WTC11 (cell line): ENCODE measurements around the gene CDK5RAP2. TPM values are rescaled to one million over a fixed set of nuclear protein-coding genes. Genes with fewer than 3 reads are reported as not detected.

Experiments
- ATAC-seq: fragments of 200-7000 bp; cut with Tn5 transposase; 2 replicates; pipeline ENCODE4 v1.10.0; 2021; ENCODE audit warnings: mild to moderate bottlenecking, moderate library complexity
- CTCF ChIA-PET: fragments of 300-600 bp; sonication (Branson Sonifier 250); formaldehyde crosslinking; loops from one replicate; lab custom pipeline; 2021; ENCODE audit warnings: antibody characterized with exemption; lab: Charles Lee
- POLR2A ChIA-PET: fragments of 350-600 bp; sonication (Branson Sonifier 250); formaldehyde crosslinking; loops from one replicate; lab custom pipeline; 2021; ENCODE audit warnings: antibody characterized with exemption; lab: Charles Lee
- DNase-seq: peaks from one replicate; pipeline ENCODE4 v3.0.0; 2021; ENCODE audit warnings: low spot score
- H3K27ac Mint-ChIP-seq: 2 replicates; pipeline ENCODE4 v1.8.0; 2021; ENCODE audit warnings: mixed read lengths
- H3K27me3 Mint-ChIP-seq: 2 replicates; pipeline ENCODE4 v1.8.0; 2021; ENCODE audit warnings: low read depth, mild to moderate bottlenecking, moderate library complexity, mixed read lengths
- H3K36me3 Mint-ChIP-seq: 2 replicates; pipeline ENCODE4 v1.8.0; 2021; ENCODE audit warnings: mixed read lengths
- H3K4me1 Mint-ChIP-seq: 2 replicates; pipeline ENCODE4 v1.8.0; 2022; ENCODE audit warnings: mixed read lengths
- H3K4me3 Mint-ChIP-seq: 2 replicates; pipeline ENCODE4 v1.8.0; 2021; ENCODE audit warnings: mild to moderate bottlenecking, moderate library complexity, mixed read lengths
- H3K9me3 Mint-ChIP-seq: 2 replicates; pipeline ENCODE4 v1.8.0; 2021; ENCODE audit warnings: mixed read lengths
- ELF4 ChIP-seq: sonication (generic); formaldehyde crosslinking; IDR thresholded peaks from 2 replicates; pipeline ENCODE4 v1.8.1; 2022; ENCODE audit warnings: low read depth, mild to moderate bottlenecking, moderate library complexity, missing genetic modification reagents
- ESRRA ChIP-seq: sonication (generic); formaldehyde crosslinking; IDR thresholded peaks from 2 replicates; pipeline ENCODE4 v1.8.1; 2022; ENCODE audit warnings: mild to moderate bottlenecking, missing genetic modification reagents, borderline replicate concordance
- HMGA2 ChIP-seq: fragments of 250-450 bp; sonication (Bioruptor Pico); IDR thresholded peaks from 2 replicates; pipeline ENCODE4 v1.4.0; 2021; ENCODE audit warnings: mild to moderate bottlenecking, moderate library complexity
- PRRX2 ChIP-seq: fragments of 250-450 bp; sonication (Bioruptor Pico); IDR thresholded peaks from 2 replicates; pipeline ENCODE4 v1.8.0; 2021; ENCODE audit warnings: mild to moderate bottlenecking
- RELA ChIP-seq: sonication (generic); formaldehyde crosslinking; IDR thresholded peaks from 2 replicates; pipeline ENCODE4 v1.8.1; 2022; ENCODE audit warnings: missing genetic modification reagents, mild to moderate bottlenecking, borderline replicate concordance
- SMAD4 ChIP-seq: sonication (generic); formaldehyde crosslinking; IDR thresholded peaks from 2 replicates; pipeline ENCODE4 v1.8.0; 2022; ENCODE audit warnings: mild to moderate bottlenecking, missing genetic modification reagents
- TEAD1 ChIP-seq: sonication (generic); formaldehyde crosslinking; IDR thresholded peaks from 2 replicates; pipeline ENCODE4 v1.8.0; 2022; ENCODE audit warnings: mild to moderate bottlenecking, missing genetic modification reagents
- ZBTB21 ChIP-seq: sonication (generic); formaldehyde crosslinking; IDR thresholded peaks from 2 replicates; pipeline ENCODE4 v1.8.1; 2023; ENCODE audit warnings: mild to moderate bottlenecking, missing genetic modification reagents, borderline replicate concordance
- ZNF263 ChIP-seq: sonication (generic); formaldehyde crosslinking; IDR thresholded peaks from 2 replicates; pipeline ENCODE4 v1.8.1; 2022; ENCODE audit warnings: low read depth, mild to moderate bottlenecking, moderate library complexity, missing genetic modification reagents
- ZNF416 ChIP-seq: fragments of 250-450 bp; sonication (Bioruptor Pico); IDR thresholded peaks from 2 replicates; pipeline ENCODE4 v1.9.0; 2021; ENCODE audit warnings: mild to moderate bottlenecking, inconsistent platforms
- total RNA-seq: library from RNA; stranded (reverse); gene quantifications from 3 replicates; pipeline ENCODE4 v1.2.3, GENCODE V29; 2021
- TF ChIP-seq, protein P1 (sequence below): sonication (generic); formaldehyde crosslinking; IDR thresholded peaks from 2 replicates; pipeline ENCODE4 v1.8.1; 2023; ENCODE audit warnings: mild to moderate bottlenecking, missing genetic modification reagents, borderline replicate concordance
- TF ChIP-seq, protein P2 (sequence below): sonication (generic); formaldehyde crosslinking; IDR thresholded peaks from 2 replicates; pipeline ENCODE4 v1.8.0; 2022; ENCODE audit warnings: missing genetic modification reagents
- TF ChIP-seq, protein P3 (sequence below): sonication (generic); formaldehyde crosslinking; IDR thresholded peaks from 2 replicates; pipeline ENCODE4 v1.8.1; 2022; ENCODE audit warnings: low read depth, mild to moderate bottlenecking, moderate library complexity, missing genetic modification reagents, borderline replicate concordance
- TF ChIP-seq, protein P4 (sequence below): sonication (generic); formaldehyde crosslinking; IDR thresholded peaks from 2 replicates; pipeline ENCODE4 v1.8.1; 2022; ENCODE audit warnings: low read depth, missing genetic modification reagents, borderline replicate concordance
- TF ChIP-seq, protein P5 (sequence below): sonication (generic); formaldehyde crosslinking; IDR thresholded peaks from 2 replicates; pipeline ENCODE4 v1.8.1; 2022; ENCODE audit warnings: mild to moderate bottlenecking, moderate library complexity, missing genetic modification reagents
- TF ChIP-seq, protein P6 (sequence below): fragments of 250-450 bp; sonication (Bioruptor Pico); IDR thresholded peaks from 2 replicates; pipeline ENCODE4 v1.9.0; 2021; ENCODE audit warnings: mild to moderate bottlenecking
- TF ChIP-seq, protein P7 (sequence below): sonication (generic); formaldehyde crosslinking; IDR thresholded peaks from 2 replicates; pipeline ENCODE4 v1.8.1; 2023; ENCODE audit warnings: mild to moderate bottlenecking, missing genetic modification reagents, moderate library complexity

Gene CDK5RAP2
- total RNA-seq, 1 experiment from 2014 or later, result 48.3 TPM

DNA sequence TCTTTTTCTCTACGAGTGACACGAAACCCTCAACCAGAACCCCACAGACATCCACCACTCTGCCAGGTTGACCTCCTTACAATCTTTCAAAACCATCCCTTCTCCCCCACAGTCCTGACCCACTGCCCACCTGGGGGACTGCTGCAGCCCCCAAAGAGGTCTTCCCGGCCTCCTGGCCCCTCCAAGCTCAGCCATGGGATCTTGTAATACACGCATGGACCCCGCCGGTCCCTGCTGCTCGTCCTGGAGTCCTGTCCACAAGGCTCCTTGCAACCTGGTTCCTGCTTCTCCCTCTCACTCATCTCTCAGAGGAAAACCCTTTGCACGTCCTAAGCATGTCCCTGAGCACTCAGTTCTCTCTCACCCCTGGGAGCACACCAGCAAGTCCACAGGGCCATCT, 187.3 kb downstream of the CDK5RAP2 start:
- ATAC-seq, result no peak
- no peaks in the 10 kb centered on the region for H3K4me1 Mint-ChIP-seq
- ChIA-PET POLR2A (no interaction called here), CTCF (interaction anchor here (1.5 kb wide), 1 partner anchor 85 kb away, joined by 4 read pairs; no protein-coding TSS in a partner anchor)
- no peak for DNase-seq
- H3K9me3 Mint-ChIP-seq, result no peaks in the 10 kb centered on the region
- H3K27me3 Mint-ChIP-seq, result no peaks in the 10 kb centered on the region
- peaks cover 56% of the 10 kb centered on the region for H3K36me3 Mint-ChIP-seq
- no peak overlapping the region for H3K27ac Mint-ChIP-seq
- TF ChIP-seq, protein P1, sequence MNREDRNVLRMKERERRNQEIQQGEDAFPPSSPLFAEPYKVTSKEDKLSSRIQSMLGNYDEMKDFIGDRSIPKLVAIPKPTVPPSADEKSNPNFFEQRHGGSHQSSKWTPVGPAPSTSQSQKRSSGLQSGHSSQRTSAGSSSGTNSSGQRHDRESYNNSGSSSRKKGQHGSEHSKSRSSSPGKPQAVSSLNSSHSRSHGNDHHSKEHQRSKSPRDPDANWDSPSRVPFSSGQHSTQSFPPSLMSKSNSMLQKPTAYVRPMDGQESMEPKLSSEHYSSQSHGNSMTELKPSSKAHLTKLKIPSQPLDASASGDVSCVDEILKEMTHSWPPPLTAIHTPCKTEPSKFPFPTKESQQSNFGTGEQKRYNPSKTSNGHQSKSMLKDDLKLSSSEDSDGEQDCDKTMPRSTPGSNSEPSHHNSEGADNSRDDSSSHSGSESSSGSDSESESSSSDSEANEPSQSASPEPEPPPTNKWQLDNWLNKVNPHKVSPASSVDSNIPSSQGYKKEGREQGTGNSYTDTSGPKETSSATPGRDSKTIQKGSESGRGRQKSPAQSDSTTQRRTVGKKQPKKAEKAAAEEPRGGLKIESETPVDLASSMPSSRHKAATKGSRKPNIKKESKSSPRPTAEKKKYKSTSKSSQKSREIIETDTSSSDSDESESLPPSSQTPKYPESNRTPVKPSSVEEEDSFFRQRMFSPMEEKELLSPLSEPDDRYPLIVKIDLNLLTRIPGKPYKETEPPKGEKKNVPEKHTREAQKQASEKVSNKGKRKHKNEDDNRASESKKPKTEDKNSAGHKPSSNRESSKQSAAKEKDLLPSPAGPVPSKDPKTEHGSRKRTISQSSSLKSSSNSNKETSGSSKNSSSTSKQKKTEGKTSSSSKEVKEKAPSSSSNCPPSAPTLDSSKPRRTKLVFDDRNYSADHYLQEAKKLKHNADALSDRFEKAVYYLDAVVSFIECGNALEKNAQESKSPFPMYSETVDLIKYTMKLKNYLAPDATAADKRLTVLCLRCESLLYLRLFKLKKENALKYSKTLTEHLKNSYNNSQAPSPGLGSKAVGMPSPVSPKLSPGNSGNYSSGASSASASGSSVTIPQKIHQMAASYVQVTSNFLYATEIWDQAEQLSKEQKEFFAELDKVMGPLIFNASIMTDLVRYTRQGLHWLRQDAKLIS, result no peak
- TF ChIP-seq, protein P2, sequence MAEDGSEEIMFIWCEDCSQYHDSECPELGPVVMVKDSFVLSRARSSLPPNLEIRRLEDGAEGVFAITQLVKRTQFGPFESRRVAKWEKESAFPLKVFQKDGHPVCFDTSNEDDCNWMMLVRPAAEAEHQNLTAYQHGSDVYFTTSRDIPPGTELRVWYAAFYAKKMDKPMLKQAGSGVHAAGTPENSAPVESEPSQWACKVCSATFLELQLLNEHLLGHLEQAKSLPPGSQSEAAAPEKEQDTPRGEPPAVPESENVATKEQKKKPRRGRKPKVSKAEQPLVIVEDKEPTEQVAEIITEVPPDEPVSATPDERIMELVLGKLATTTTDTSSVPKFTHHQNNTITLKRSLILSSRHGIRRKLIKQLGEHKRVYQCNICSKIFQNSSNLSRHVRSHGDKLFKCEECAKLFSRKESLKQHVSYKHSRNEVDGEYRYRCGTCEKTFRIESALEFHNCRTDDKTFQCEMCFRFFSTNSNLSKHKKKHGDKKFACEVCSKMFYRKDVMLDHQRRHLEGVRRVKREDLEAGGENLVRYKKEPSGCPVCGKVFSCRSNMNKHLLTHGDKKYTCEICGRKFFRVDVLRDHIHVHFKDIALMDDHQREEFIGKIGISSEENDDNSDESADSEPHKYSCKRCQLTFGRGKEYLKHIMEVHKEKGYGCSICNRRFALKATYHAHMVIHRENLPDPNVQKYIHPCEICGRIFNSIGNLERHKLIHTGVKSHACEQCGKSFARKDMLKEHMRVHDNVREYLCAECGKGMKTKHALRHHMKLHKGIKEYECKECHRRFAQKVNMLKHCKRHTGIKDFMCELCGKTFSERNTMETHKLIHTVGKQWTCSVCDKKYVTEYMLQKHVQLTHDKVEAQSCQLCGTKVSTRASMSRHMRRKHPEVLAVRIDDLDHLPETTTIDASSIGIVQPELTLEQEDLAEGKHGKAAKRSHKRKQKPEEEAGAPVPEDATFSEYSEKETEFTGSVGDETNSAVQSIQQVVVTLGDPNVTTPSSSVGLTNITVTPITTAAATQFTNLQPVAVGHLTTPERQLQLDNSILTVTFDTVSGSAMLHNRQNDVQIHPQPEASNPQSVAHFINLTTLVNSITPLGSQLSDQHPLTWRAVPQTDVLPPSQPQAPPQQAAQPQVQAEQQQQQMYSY (CRISPR knock-in tag), result no peak
- no peak for TF ChIP-seq SMAD4
- TF ChIP-seq RELA (CRISPR knock-in tag), result no peak
- TF ChIP-seq, protein P3, sequence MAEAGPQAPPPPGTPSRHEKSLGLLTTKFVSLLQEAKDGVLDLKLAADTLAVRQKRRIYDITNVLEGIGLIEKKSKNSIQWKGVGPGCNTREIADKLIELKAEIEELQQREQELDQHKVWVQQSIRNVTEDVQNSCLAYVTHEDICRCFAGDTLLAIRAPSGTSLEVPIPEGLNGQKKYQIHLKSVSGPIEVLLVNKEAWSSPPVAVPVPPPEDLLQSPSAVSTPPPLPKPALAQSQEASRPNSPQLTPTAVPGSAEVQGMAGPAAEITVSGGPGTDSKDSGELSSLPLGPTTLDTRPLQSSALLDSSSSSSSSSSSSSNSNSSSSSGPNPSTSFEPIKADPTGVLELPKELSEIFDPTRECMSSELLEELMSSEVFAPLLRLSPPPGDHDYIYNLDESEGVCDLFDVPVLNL (CRISPR knock-in tag), result no peak
- TF ChIP-seq PRRX2, result no peak
- TF ChIP-seq, protein P4, sequence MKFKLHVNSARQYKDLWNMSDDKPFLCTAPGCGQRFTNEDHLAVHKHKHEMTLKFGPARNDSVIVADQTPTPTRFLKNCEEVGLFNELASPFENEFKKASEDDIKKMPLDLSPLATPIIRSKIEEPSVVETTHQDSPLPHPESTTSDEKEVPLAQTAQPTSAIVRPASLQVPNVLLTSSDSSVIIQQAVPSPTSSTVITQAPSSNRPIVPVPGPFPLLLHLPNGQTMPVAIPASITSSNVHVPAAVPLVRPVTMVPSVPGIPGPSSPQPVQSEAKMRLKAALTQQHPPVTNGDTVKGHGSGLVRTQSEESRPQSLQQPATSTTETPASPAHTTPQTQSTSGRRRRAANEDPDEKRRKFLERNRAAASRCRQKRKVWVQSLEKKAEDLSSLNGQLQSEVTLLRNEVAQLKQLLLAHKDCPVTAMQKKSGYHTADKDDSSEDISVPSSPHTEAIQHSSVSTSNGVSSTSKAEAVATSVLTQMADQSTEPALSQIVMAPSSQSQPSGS (CRISPR knock-in tag), result no peak
- TF ChIP-seq ZBTB21 (CRISPR knock-in tag), result no peak
- TF ChIP-seq, protein P5, sequence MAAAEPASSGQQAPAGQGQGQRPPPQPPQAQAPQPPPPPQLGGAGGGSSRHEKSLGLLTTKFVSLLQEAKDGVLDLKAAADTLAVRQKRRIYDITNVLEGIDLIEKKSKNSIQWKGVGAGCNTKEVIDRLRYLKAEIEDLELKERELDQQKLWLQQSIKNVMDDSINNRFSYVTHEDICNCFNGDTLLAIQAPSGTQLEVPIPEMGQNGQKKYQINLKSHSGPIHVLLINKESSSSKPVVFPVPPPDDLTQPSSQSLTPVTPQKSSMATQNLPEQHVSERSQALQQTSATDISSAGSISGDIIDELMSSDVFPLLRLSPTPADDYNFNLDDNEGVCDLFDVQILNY, result no peak
- TF ChIP-seq ZNF263, result no peak
- no peak for TF ChIP-seq ZNF416 (CRISPR knock-in tag)
- TF ChIP-seq, protein P6, sequence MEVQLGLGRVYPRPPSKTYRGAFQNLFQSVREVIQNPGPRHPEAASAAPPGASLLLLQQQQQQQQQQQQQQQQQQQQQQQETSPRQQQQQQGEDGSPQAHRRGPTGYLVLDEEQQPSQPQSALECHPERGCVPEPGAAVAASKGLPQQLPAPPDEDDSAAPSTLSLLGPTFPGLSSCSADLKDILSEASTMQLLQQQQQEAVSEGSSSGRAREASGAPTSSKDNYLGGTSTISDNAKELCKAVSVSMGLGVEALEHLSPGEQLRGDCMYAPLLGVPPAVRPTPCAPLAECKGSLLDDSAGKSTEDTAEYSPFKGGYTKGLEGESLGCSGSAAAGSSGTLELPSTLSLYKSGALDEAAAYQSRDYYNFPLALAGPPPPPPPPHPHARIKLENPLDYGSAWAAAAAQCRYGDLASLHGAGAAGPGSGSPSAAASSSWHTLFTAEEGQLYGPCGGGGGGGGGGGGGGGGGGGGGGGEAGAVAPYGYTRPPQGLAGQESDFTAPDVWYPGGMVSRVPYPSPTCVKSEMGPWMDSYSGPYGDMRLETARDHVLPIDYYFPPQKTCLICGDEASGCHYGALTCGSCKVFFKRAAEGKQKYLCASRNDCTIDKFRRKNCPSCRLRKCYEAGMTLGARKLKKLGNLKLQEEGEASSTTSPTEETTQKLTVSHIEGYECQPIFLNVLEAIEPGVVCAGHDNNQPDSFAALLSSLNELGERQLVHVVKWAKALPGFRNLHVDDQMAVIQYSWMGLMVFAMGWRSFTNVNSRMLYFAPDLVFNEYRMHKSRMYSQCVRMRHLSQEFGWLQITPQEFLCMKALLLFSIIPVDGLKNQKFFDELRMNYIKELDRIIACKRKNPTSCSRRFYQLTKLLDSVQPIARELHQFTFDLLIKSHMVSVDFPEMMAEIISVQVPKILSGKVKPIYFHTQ (CRISPR knock-in tag), result no peak
- no peak for TF ChIP-seq ESRRA (CRISPR knock-in tag)
- no peak for TF ChIP-seq HMGA2 (CRISPR knock-in tag)
- TF ChIP-seq ELF4 (CRISPR knock-in tag), result no peak
- TF ChIP-seq, protein P7, sequence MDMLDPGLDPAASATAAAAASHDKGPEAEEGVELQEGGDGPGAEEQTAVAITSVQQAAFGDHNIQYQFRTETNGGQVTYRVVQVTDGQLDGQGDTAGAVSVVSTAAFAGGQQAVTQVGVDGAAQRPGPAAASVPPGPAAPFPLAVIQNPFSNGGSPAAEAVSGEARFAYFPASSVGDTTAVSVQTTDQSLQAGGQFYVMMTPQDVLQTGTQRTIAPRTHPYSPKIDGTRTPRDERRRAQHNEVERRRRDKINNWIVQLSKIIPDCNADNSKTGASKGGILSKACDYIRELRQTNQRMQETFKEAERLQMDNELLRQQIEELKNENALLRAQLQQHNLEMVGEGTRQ (CRISPR knock-in tag), result no peak
- no peak for TF ChIP-seq TEAD1
- no peak overlapping the region for H3K4me3 Mint-ChIP-seq
